Astrocyte of the cerebellum (primary cell): ENCODE results near the gene RASGRP4.
"Not testable (repeated sequence)": the region's sequence is repeated elsewhere in the genome, so short reads cannot be mapped to it uniquely, and the experiment has no call there.

Experiments
- DNase-seq: peaks from one replicate; pipeline ENCODE4 v3.0.0-alpha.2; 2011; ENCODE audit warnings: low read depth
- H3K4me3 ChIP-seq: 2 replicates; pipeline ENCODE4 v1.5.1; 2011; ENCODE audit warnings: mild to moderate bottlenecking, low read depth, low read length, moderate library complexity
- in situ Hi-C: cut with HindIII; loops from 2 replicates; pipeline ENCODE4 v1.10.0; 2017; ENCODE audit warnings: low sequenced_read_pairs
- TF ChIP-seq, protein P1 (sequence below): IDR thresholded peaks from 2 replicates; pipeline ENCODE4 v1.5.1; 2012; ENCODE audit warnings: low read length, low read depth, moderate library complexity, mild to moderate bottlenecking; ENCODE audit errors: missing control alignments

Gene RASGRP4

DNA sequence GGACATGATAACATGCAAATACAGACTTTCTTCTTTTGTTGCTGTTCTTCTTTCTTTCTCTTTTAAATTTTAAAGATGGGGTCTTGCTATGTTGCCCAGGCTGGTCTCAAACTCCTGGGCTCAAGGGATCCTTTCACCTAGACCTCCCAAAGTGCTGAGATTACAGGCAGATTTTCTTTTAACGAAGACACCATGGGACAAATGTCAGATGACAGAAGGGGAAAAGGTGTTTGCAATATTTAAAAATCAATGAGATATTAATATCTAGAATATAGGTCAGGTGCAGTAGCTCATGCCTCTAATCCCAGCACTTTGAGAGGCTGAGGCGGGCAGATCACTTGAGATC, 3.8 kb upstream of the RASGRP4 start:
- no peak overlapping the region for H3K4me3 ChIP-seq
- DNase-seq = no peak
- TF ChIP-seq, protein P1, sequence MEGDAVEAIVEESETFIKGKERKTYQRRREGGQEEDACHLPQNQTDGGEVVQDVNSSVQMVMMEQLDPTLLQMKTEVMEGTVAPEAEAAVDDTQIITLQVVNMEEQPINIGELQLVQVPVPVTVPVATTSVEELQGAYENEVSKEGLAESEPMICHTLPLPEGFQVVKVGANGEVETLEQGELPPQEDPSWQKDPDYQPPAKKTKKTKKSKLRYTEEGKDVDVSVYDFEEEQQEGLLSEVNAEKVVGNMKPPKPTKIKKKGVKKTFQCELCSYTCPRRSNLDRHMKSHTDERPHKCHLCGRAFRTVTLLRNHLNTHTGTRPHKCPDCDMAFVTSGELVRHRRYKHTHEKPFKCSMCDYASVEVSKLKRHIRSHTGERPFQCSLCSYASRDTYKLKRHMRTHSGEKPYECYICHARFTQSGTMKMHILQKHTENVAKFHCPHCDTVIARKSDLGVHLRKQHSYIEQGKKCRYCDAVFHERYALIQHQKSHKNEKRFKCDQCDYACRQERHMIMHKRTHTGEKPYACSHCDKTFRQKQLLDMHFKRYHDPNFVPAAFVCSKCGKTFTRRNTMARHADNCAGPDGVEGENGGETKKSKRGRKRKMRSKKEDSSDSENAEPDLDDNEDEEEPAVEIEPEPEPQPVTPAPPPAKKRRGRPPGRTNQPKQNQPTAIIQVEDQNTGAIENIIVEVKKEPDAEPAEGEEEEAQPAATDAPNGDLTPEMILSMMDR = no peak
- in situ Hi-C loops = no loop called here

DNA sequence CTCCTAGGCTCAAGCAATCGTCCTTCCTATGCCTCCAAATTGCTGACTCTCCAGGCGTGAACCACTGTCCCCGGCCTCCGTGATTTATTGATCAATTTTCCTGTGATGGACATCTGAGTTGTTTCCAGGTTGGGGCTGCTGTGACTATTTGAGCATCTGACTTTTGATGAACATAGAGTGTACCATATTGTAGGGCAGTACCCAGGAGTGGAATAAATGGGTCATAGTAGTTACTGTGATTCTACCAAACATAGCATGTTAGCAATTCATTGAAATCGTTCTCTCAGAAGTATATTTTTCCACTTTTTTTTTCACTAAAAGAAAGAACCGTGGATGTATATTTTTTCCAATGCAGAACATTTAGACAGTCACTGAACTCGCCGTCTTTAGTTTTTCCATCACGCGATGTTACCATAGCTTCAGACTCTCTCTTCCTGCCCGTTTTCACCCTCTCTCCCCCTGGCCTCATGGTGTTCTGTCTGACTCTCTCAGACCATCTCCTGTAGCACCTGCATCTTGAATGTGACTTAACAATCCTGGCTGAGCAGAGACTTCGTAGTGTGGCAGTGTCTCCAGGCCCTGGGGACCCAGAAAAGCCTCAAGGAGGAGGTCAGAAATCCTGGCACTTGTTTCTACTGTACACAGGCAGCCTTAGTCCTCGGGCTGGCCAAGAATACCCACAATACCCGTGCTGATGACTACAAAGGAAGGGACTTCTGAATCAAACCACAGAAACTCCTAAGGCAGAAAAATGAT, 3.2 kb upstream of the RASGRP4 start:
- in situ Hi-C loops = no loop called here
- TF ChIP-seq, protein P1 = no peak
- H3K4me3 ChIP-seq = no peak overlapping the region
- no peak for DNase-seq

DNA sequence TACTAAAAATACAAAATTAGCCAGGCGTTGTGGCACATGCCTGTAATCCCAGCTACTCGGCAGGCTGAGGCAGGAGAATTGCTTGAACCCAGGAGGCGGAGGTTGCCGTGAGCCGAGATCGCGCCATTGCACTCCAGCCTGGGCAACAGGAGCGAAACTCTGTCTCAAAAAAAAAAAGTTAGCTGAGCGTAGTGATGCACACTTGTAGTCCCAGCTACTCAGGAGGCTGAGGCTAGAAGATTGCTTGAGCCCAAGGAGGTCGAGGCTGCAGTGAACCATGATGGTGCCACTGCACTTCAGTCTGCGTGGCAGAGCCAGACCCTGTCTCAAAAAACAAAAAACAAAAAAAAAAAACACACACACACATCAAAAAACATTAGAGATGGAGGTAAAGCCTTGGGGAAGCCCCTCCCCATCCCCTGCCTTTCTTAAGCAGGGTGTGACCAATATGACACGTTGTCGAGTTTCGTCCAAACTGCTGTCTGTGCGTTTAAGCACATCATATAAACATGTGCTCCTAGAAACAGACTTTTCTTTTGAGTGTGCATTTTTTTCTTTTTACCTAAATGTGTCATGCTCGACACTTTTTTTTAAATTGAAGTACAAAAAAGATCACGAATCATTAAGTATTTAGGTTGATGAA, 1.1 kb upstream of the RASGRP4 start:
- DNase-seq, in situ Hi-C loops: not testable (repeated sequence)

DNA sequence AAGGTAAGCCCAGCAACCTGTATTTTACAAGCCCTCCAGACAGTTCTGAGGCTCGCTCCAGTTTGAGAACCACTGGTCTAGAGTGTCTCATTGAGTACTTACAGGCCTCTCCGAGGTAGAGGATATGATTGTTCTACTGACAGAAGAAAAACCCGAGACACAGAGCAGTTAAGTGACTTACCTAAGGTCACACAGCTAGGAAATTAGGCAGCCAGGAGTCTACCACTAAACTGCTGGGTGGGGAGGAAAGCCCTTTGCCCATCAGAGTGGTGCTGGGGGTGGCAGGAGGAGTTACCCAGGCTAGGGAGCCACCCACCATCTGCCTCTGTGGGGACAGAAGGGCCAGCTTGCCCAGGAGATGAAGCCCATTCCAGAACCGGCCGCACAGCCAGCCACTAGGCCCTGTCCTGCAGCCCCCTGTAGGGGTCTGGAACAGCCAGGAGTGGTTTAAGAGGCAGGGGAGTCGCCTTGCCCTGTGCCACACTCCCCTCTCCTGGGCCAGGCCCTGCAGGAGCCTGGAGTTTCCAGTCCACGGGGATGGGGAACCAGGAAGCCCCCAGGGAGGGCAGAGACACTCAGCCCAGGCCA, 703 bp downstream of the RASGRP4 start:
- in situ Hi-C loops = no loop called here
- no peak for DNase-seq
- no peak overlapping the region for H3K4me3 ChIP-seq
- TF ChIP-seq, protein P1 = no peak

More for the DNA sequence above, 1.1 kb upstream of the RASGRP4 start:
- not testable (repeated sequence) for H3K4me3 ChIP-seq

DNA sequence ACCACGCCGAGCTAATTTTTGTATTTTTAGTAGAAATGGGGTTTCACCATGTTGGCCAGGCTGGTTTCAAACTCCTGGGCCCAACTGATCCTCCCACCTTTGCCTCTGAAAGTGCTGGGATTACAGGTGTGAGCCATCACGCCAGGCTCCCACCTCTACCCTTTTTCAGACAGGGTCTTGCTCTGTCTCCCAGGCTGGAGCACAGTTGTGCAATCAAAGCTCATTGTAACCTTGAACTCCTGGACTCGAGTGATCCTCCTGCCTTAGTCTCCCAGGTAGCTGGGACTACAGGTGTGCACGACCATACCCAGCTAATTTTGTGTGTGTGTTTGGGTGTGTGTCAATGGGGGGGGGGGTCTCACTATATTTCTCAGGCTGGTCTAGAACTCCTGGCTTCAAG, 1.7 kb downstream of the RASGRP4 start:
- DNase-seq = no peak
- TF ChIP-seq, protein P1 = no peak
- H3K4me3 ChIP-seq = no peak overlapping the region
- in situ Hi-C loops = no loop called here

DNA sequence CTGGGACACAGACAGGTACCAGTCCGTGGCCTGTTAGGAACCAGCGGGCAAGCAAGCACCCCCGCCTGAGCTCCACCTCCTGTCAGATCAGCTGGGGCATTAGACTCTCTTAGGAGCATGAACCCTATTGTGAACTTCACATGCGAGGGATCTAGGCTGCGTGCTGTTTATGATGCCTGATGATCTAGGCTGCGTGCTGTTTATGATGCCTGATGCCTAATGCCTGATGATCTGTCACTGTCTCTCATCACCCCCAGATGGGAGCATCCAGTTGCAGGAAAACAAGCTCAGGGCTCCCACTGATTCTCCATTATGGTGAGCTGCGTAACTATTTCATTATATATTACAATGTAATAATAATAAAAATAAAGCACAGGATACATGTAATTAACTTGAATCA, 3.6 kb downstream of the RASGRP4 start:
- DNase-seq = no peak
- no peak overlapping the region for H3K4me3 ChIP-seq
- TF ChIP-seq, protein P1 = no peak
- in situ Hi-C loops = no loop called here

DNA sequence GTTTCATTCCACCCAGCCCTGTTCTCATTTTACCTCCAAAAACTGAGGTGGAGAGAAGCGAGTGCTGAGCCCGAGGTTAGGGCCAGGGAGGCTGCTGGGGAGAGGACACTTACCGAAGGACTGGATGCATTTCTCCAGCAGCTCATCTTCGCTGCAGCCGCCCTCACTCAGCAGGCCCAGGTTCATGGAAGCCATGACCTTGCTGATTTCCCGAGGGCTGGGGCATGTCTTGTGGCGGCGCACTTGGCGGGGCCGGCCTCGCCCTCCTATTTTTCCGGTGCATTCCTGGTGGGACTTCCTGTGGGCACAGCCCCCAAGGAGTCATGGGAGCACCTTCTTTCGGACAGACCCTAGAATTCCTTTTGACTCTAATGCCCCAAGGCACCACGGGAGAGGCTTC, 4.2 kb downstream of the RASGRP4 start:
- in situ Hi-C loops = no loop called here
- H3K4me3 ChIP-seq = no peak overlapping the region
- TF ChIP-seq, protein P1 = no peak
- no peak for DNase-seq
